ENCODE measurements around the gene RNF113B. TPM values are rescaled to one million over a fixed set of nuclear protein-coding genes. Genes with fewer than 3 reads are reported as not detected.

RNF113B gene
- total and polyA plus RNA-seq, 4 donors, result not detected

GRCh38 chr13:98173431-98174152 lies 3.5 kb downstream of the RNF113B start:
- peak in 2 of 3 donors; percentile 62 to 63 for DNase-seq
- Histone ChIP-seq H3K9ac (ENCODE audit: insufficient read depth in 1 of 2, low read length in 2 of 2) (peak overlapping the region in 1 of 2 donors; percentile 48), H3K36me3 (ENCODE audit: control insufficient read depth in 4 of 4, insufficient read depth in 4 of 4, low read length in 4 of 4) (peaks cover 0 to 5% (median 3%) of the 10 kb centered on the region in 4 donors), H3K27me3 (ENCODE audit: control insufficient read depth in 3 of 3, insufficient read depth in 3 of 3, low read length in 2 of 3) (no peaks in the 10 kb centered on the region), H3K4me3 (no peak overlapping the region), H3K4me1 (ENCODE audit: control insufficient read depth in 5 of 5, insufficient read depth in 5 of 5, low read length in 5 of 5) (peaks cover 8 to 41% (median 34%) of the 10 kb centered on the region in 5 donors), H3K9me3 (ENCODE audit: control insufficient read depth in 4 of 4, insufficient read depth in 3 of 4, low read length in 3 of 4) (no peaks in the 10 kb centered on the region), H3K27ac (ENCODE audit: low read depth in 1 of 2, low read length in 1 of 2) (peak overlapping the region in 1 of 2 donors; percentile 90)
- ATAC-seq (ENCODE audit: insufficient read depth, low FRiP score), result peak; percentile 63
- TF ChIP-seq CTCF (IDR thresholded peaks at IDR 0.05; ENCODE audit: control extremely low read depth, extremely low read depth), result no peak
- WGBS, 2 donors, result 33 to 64% methylated on average over 9 of the region's 9 CpGs

- peak overlapping the region in 1 of 2 donors; percentile 90 for H3K27ac ChIP-seq (ENCODE audit: low read depth in 1 of 2, low read length in 1 of 2)
- peaks cover 0 to 5% (median 3%) of the 10 kb centered on the region in 4 donors for H3K36me3 ChIP-seq (ENCODE audit: control insufficient read depth in 4 of 4, insufficient read depth in 4 of 4, low read length in 4 of 4)
- ATAC-seq (ENCODE audit: insufficient read depth, low FRiP score) (peak; percentile 4), DNase-seq (peak in 2 of 3 donors; percentile 74 to 78)
- H3K9ac ChIP-seq (ENCODE audit: insufficient read depth in 1 of 2, low read length in 2 of 2), result peak overlapping the region in 1 of 2 donors; percentile 59
- H3K4me3 ChIP-seq, result no peak overlapping the region
- peaks cover 8 to 41% (median 34%) of the 10 kb centered on the region in 5 donors for H3K4me1 ChIP-seq (ENCODE audit: control insufficient read depth in 5 of 5, insufficient read depth in 5 of 5, low read length in 5 of 5)
- no peak for TF ChIP-seq CTCF (IDR thresholded peaks at IDR 0.05; ENCODE audit: control extremely low read depth, extremely low read depth)
- no peaks in the 10 kb centered on the region for H3K9me3 ChIP-seq (ENCODE audit: control insufficient read depth in 4 of 4, insufficient read depth in 3 of 4, low read length in 3 of 4)
- 30 to 56% methylated on average over 7 of the region's 7 CpGs for WGBS, 2 donors
- no peaks in the 10 kb centered on the region for H3K27me3 ChIP-seq (ENCODE audit: control insufficient read depth in 3 of 3, insufficient read depth in 3 of 3, low read length in 2 of 3)
These were observed 4.3 kb downstream of the RNF113B start for GRCh38 chr13:98172590-98173422.

- peak; percentile 34 to 53 (median 51) for DNase-seq
- WGBS, 2 donors, result 32 to 68% methylated on average over 14 of the region's 14 CpGs
These were observed 5.0 kb downstream of the RNF113B start for GRCh38 chr13:98171900-98172589.

More at GRCh38 chr13:98171900-98172589, 5.0 kb downstream of the RNF113B start:
- Histone ChIP-seq H3K4me3 (no peak overlapping the region), H3K9ac (ENCODE audit: insufficient read depth in 1 of 2, low read length in 2 of 2) (peak overlapping the region in 1 of 2 donors; percentile 59), H3K9me3 (ENCODE audit: control insufficient read depth in 4 of 4, insufficient read depth in 3 of 4, low read length in 3 of 4) (no peaks in the 10 kb centered on the region), H3K36me3 (ENCODE audit: control insufficient read depth in 4 of 4, insufficient read depth in 4 of 4, low read length in 4 of 4) (peaks cover 0 to 5% (median 3%) of the 10 kb centered on the region in 4 donors), H3K27me3 (ENCODE audit: control insufficient read depth in 3 of 3, insufficient read depth in 3 of 3, low read length in 2 of 3) (no peaks in the 10 kb centered on the region), H3K4me1 (ENCODE audit: control insufficient read depth in 5 of 5, insufficient read depth in 5 of 5, low read length in 5 of 5) (peaks cover 8 to 41% (median 34%) of the 10 kb centered on the region in 5 donors), H3K27ac (ENCODE audit: low read depth in 1 of 2, low read length in 1 of 2) (peak overlapping the region in 1 of 2 donors; percentile 83)
- ATAC-seq (ENCODE audit: insufficient read depth, low FRiP score), result peak; percentile 23
- TF ChIP-seq CTCF (IDR thresholded peaks at IDR 0.05; ENCODE audit: control extremely low read depth, extremely low read depth), result no peak
